ENCODE results near the gene CYP3A7. TPM values are rescaled to one million over a fixed set of nuclear protein-coding genes. Genes with fewer than 3 reads are reported as not detected.
"Not testable (repeated sequence)": the region's sequence is repeated elsewhere in the genome, so short reads cannot be mapped to it uniquely, and the experiment has no call there.

Gene CYP3A7
- total and polyA plus RNA-seq, 2 donors (not counting 1 experiment from before 2014, with no cell fraction given) = 0.16 to 37.8 TPM

DNA sequence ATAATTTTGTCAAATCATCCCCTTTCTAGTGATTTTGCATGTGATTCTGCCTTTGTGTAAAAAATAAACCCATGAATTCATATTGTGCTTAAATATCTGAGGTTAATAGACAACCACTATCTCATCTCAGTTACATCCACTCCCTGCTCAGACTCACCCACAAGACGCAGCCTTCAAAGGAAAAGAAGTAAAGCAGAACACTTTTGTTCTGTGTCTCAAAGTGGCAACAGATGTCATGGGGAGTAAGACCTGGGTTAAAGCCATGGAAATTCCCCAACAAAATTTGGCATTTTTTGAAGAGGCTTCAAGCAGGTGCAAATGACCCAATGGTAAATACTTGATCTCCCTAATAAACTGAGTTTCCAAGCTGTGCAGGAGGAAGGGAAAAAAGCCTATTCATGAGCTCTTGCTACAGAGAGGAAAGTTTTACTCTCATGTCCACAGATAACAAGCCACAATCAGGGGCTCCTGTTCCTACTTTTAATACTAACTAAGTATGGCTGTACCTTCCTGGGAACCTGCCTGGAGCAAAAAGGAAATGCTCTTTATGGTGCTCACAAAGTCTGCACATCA lies 4.7 kb downstream of the CYP3A7 start:
- H3K79me2 ChIP-seq (ENCODE audit: control insufficient read depth, insufficient read depth, low read length) = no peaks in the 10 kb centered on the region
- no peak overlapping the region for H3K27ac ChIP-seq (ENCODE audit: insufficient read depth, low read length)
- no peak for DNase-seq (ENCODE audit: low read depth in 2 of 2)
- H3K9ac ChIP-seq (ENCODE audit: insufficient read depth, low read length) = no peak overlapping the region
- H3K36me3 ChIP-seq (ENCODE audit: control insufficient read depth, insufficient read depth, low read length) = no peaks in the 10 kb centered on the region
- TF ChIP-seq, protein P1, sequence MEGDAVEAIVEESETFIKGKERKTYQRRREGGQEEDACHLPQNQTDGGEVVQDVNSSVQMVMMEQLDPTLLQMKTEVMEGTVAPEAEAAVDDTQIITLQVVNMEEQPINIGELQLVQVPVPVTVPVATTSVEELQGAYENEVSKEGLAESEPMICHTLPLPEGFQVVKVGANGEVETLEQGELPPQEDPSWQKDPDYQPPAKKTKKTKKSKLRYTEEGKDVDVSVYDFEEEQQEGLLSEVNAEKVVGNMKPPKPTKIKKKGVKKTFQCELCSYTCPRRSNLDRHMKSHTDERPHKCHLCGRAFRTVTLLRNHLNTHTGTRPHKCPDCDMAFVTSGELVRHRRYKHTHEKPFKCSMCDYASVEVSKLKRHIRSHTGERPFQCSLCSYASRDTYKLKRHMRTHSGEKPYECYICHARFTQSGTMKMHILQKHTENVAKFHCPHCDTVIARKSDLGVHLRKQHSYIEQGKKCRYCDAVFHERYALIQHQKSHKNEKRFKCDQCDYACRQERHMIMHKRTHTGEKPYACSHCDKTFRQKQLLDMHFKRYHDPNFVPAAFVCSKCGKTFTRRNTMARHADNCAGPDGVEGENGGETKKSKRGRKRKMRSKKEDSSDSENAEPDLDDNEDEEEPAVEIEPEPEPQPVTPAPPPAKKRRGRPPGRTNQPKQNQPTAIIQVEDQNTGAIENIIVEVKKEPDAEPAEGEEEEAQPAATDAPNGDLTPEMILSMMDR (conservative IDR thresholded peaks at IDR 0.05 in 1 of 2, IDR thresholded peaks at IDR 0.05 in 1 of 2; ENCODE audit: low read depth in 1 of 2, low read length in 2 of 2) = no peak
- no peak for TF ChIP-seq EZH2 (IDR thresholded peaks at IDR 0.05; ENCODE audit: low read length, missing control alignments)
- H3K4me1 ChIP-seq (ENCODE audit: control insufficient read depth, extremely low read depth, insufficient read depth, low read length) = no peaks in the 10 kb centered on the region
- no peak overlapping the region for H2AFZ ChIP-seq (ENCODE audit: low read length)
- no peaks in the 10 kb centered on the region for H4K20me1 ChIP-seq (ENCODE audit: control insufficient read depth, extremely low read depth, insufficient read depth, low read length)
- H3K4me3 ChIP-seq (replicated peaks in 1 of 4; ENCODE audit: control extremely low read depth in 1 of 4, insufficient read depth in 1 of 4, low read depth in 3 of 4, low read length in 4 of 4) = no peak overlapping the region
- no peaks in the 10 kb centered on the region for H3K9me3 ChIP-seq (ENCODE audit: control insufficient read depth, insufficient read depth, low read depth, low read length)
- H3K4me2 ChIP-seq (ENCODE audit: extremely low read depth, insufficient read depth, low read length) = no peak overlapping the region
- no peaks in the 10 kb centered on the region for H3K27me3 ChIP-seq (ENCODE audit: control insufficient read depth, insufficient read depth, low read length)

DNA sequence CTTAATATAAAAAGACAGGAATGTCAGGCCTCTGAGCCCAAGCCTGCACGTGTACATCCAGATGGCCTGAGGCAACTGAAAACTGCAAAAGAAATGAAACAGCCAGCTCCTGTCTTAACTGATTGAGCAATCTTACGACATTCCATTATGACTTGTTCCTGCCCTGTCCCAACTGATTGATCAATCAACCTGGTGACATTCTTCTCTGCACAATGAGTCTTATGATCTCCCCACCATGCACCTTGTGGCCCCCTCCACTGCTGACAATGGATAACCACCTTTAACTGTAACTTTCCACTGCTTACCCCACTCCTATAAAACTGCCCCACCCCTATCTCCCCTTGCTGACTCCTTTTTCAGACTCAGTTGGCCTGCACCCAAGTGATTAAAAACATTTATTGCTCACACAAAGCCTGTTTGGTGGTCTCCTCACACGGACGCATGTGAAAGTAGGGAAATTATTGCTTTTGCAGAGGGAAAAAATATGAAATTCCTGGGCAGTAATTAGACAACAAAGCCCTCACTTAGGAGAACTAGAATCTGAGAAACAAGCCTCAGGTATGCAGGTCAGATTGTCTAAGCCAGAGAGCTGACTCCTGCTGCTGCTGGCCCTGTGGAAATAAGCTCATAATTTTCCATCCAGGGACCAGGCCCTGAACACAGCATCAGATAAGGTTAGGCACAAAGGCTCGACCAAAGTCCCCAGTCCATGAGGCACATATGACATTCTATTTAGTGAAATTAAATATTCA lies 5.3 kb downstream of the CYP3A7 start:
- H3K9ac ChIP-seq (ENCODE audit: insufficient read depth, low read length) = no peak overlapping the region
- no peak overlapping the region for H3K27ac ChIP-seq (ENCODE audit: insufficient read depth, low read length)
- no peaks in the 10 kb centered on the region for H3K79me2 ChIP-seq (ENCODE audit: control insufficient read depth, insufficient read depth, low read length)
- no peaks in the 10 kb centered on the region for H3K9me3 ChIP-seq (ENCODE audit: control insufficient read depth, insufficient read depth, low read depth, low read length)
- no peak overlapping the region for H3K4me3 ChIP-seq (replicated peaks in 1 of 4; ENCODE audit: control extremely low read depth in 1 of 4, insufficient read depth in 1 of 4, low read depth in 3 of 4, low read length in 4 of 4)
- no peak overlapping the region for H2AFZ ChIP-seq (ENCODE audit: low read length)
- H3K36me3 ChIP-seq (ENCODE audit: control insufficient read depth, insufficient read depth, low read length) = no peaks in the 10 kb centered on the region
- no peaks in the 10 kb centered on the region for H4K20me1 ChIP-seq (ENCODE audit: control insufficient read depth, extremely low read depth, insufficient read depth, low read length)
- no peak overlapping the region for H3K4me2 ChIP-seq (ENCODE audit: extremely low read depth, insufficient read depth, low read length)
- no peak for TF ChIP-seq EZH2 (IDR thresholded peaks at IDR 0.05; ENCODE audit: low read length, missing control alignments)
- TF ChIP-seq, protein P1 (conservative IDR thresholded peaks at IDR 0.05 in 1 of 2, IDR thresholded peaks at IDR 0.05 in 1 of 2; ENCODE audit: low read depth in 1 of 2, low read length in 2 of 2) = no peak
- H3K4me1 ChIP-seq (ENCODE audit: control insufficient read depth, extremely low read depth, insufficient read depth, low read length) = no peaks in the 10 kb centered on the region
- DNase-seq (ENCODE audit: low read depth in 2 of 2) = no peak
- no peaks in the 10 kb centered on the region for H3K27me3 ChIP-seq (ENCODE audit: control insufficient read depth, insufficient read depth, low read length)

DNA sequence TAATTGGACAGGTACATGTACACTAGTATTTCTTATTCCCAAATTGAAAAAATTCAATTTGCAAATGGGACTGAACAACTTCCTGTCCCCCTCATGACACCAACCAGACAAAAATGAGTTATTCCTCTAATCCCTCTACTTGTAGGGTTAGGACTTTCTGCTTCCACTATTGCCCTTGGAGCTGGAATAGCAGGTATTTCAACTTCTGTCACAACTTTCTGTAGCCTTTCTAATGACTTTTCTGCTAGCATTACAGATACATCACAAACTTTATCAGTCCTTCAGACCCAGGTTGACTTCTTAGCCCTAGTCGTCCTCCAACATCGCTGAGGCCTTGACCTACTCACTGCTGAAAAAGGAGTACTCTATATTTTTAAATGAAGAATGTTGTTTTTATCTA lies 6.4 kb downstream of the CYP3A7 start:
- Histone ChIP-seq H3K9ac (ENCODE audit: insufficient read depth, low read length) (no peak overlapping the region), H3K27me3 (ENCODE audit: control insufficient read depth, insufficient read depth, low read length) (no peaks in the 10 kb centered on the region), H3K4me1 (ENCODE audit: control insufficient read depth, extremely low read depth, insufficient read depth, low read length) (no peaks in the 10 kb centered on the region), H3K4me3 (replicated peaks in 1 of 4; ENCODE audit: control extremely low read depth in 1 of 4, insufficient read depth in 1 of 4, low read depth in 3 of 4, low read length in 4 of 4) (no peak overlapping the region), H3K36me3 (ENCODE audit: control insufficient read depth, insufficient read depth, low read length) (no peaks in the 10 kb centered on the region), H3K4me2 (ENCODE audit: extremely low read depth, insufficient read depth, low read length) (no peak overlapping the region), H3K27ac (ENCODE audit: insufficient read depth, low read length) (no peak overlapping the region), H3K9me3 (ENCODE audit: control insufficient read depth, insufficient read depth, low read depth, low read length) (no peaks in the 10 kb centered on the region), H3K79me2 (ENCODE audit: control insufficient read depth, insufficient read depth, low read length) (no peaks in the 10 kb centered on the region), H4K20me1 (ENCODE audit: control insufficient read depth, extremely low read depth, insufficient read depth, low read length) (no peaks in the 10 kb centered on the region), H2AFZ (ENCODE audit: low read length) (no peak overlapping the region)
- TF ChIP-seq, protein P1 (conservative IDR thresholded peaks at IDR 0.05 in 1 of 2, IDR thresholded peaks at IDR 0.05 in 1 of 2; ENCODE audit: low read depth in 1 of 2, low read length in 2 of 2) = no peak
- TF ChIP-seq EZH2 (IDR thresholded peaks at IDR 0.05; ENCODE audit: low read length, missing control alignments) = no peak
- no peak for DNase-seq (ENCODE audit: low read depth in 2 of 2)

DNA sequence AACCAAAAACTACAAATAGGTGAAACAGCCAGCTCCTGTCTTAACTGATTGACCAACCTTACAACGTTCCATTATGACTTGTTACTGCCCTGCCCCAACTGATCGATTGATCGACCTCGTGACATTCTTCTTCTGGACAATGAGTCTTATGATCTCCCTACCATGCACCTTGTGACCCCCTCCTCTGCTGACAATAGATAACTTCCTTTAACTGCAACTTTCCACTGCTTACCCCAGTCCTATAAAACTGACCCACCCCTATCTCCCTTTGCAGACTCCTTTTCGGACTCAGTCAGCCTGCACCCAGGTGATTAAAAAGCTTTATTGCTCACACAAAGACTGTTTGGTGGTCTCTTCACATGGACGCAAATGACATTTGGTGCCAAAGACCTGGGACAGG lies 11.8 kb downstream of the CYP3A7 start:
- DNase-seq (ENCODE audit: low read depth in 2 of 2); H3K36me3 ChIP-seq (ENCODE audit: control insufficient read depth, insufficient read depth, low read length); H3K4me1 ChIP-seq (ENCODE audit: control insufficient read depth, extremely low read depth, insufficient read depth, low read length); H3K4me2 ChIP-seq (ENCODE audit: extremely low read depth, insufficient read depth, low read length); H3K4me3 ChIP-seq (replicated peaks in 1 of 4; ENCODE audit: control extremely low read depth in 1 of 4, insufficient read depth in 1 of 4, low read depth in 3 of 4, low read length in 4 of 4); H3K27ac ChIP-seq (ENCODE audit: insufficient read depth, low read length); H3K27me3 ChIP-seq (ENCODE audit: control insufficient read depth, insufficient read depth, low read length); H3K9me3 ChIP-seq (ENCODE audit: control insufficient read depth, insufficient read depth, low read depth, low read length); H3K79me2 ChIP-seq (ENCODE audit: control insufficient read depth, insufficient read depth, low read length); H3K9ac ChIP-seq (ENCODE audit: insufficient read depth, low read length); H4K20me1 ChIP-seq (ENCODE audit: control insufficient read depth, extremely low read depth, insufficient read depth, low read length); H2AFZ ChIP-seq (ENCODE audit: low read length): not testable (repeated sequence)

Data from fibroblast of lung (primary cell).